NCI-H1930 (cell line): Measurements from ENCODE around the gene ASXL3.

ENCODE experiments used
- DNase-seq, 2 experiments: peaks; one replicate each; lab custom pipeline; 2025; lab: John Stamatoyannopoulos, UW

The ASXL3 gene

DNA sequence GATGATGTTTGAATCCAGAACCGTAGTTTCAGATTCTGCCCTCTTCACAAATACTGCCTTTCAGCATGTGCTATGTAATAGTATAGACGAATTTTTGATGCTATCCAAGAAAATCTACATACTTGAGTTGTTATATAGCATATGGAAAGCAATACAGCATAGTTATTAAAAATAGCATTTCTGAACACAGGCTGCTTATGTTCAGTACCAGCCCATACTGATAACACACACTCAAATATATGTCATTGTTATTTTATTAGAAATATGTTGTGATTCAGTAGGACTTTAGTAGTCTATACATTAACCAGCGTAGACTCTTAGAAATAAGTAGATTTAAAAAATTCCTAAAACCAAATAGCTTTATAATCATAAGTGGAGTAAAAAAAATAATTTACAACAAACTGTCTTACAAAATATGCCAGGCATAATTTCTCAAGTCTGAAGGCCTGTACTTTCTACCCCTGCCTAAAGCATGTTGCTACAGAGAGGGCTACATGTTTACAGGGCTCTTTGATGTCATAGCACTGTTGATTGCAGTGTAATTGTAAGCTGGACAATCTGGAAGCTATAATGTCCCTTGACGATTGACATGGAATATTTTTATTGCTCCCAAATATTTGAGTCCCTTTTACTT is 86.3 kb downstream of the ASXL3 start:
- no peak for DNase-seq

DNA sequence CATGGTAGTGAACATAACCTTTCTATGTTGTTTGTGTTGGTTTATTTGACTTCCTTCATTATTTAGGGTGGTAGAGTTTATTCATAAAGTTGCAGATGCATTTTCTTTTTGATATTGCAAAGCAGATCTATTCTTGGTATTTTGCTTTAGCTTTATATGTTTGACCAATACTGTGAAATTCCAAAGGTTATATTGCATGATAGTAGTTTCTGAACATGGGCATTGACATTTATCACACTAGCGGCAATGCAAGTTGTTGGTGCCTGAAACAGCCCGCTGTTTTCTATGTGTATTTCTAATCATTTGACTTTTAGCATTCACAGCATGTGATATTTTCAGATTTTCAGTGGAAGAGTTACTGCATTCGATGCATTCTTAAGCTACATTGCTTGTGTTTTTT is 87.2 kb downstream of the ASXL3 start:
- no peak for DNase-seq

DNA sequence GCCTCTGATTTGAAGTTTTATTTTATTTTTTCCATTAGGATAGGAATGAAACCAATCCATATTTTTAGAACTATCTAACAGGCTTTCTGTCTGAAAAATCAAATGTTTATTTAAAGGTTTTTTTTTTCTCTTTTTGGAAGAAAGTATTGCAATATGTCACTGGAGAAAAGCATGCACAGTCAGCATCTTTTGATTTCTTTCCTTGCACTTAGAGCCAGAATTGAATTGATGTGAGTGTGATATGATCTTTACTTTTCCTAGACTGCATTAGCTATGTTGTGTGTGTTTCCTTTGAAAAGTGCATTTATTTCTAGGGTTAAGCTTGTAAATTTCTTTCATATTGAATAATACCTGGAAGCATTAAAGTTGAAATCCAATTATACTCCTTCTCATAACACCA is 87.6 kb downstream of the ASXL3 start:
- DNase-seq, result no peak

DNA sequence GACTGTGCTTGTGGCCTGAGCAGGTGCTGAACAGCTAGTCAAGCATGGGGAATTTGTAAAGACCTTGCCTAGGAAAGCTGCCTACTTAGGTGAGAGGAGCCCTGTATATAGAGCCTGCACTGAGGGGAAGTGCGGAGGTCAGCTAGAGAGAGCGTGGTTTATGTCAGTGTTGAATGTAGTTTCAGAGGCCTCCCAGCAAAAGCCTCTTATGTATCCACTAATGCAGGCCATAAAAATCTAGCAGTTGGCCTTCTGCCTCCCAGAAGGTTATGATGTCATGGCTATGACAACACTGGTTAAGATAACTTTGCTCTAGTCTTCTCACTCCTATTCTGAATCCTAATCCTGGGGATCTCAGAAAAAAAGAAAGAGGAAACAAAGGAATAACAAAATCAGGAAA is 88.9 kb downstream of the ASXL3 start:
- no peak for DNase-seq

DNA sequence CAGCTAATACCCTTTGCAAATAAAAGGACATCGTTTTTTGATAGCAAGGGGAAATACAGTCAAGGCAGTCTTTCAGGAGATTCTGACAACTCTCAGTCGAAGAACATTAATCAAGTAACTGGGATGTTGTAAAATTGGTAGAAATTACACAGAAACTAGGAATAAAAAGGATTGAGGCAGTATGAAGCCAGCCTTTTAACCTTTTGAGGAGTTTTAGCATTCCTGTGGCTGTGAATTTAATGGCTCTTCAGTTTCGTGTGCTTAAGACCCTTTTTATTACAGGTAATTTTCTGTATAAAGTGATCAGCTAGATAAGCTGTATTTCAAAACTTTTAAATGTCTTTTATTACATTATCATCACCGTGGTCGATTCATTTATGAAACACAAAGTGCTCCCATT is 91.6 kb downstream of the ASXL3 start:
- DNase-seq, result no peak

DNA sequence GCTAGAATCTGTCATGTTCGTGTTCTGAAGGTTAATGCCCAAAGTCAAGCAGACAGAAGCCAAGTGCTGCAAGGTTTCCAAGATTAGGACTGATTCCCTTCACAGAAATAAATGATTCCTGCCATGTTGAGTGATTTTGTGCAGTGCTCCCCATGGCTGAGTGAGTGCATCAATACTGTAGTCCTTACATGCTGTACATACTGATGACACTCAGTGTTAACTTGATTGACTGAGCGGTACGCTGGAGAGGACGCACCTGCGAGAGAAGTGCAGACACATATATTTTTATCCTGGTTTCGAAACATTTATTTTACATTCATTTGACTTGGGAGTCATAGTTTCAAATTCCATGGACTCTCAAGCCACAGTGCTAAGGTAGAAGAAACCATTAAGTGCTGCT is 92.0 kb downstream of the ASXL3 start:
- no peak for DNase-seq

DNA sequence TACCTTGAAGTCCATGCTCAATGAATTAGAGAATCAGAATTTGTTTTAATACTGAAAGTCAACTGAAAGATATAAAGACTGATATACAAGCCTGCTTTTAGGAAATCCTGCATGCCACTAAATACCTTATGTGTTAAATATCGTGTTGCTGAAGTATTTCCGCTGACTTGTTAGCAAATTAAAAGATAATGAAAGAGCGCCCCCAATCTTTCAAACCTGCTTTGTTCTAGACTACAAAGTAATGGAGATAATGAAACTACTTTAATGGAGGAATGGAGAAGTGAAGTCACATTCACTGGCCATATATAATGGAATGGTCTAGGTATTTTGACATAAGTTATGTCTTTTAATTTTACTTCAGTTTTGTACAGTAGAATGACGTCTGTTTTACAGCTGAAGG is 95.7 kb downstream of the ASXL3 start:
- DNase-seq, result no peak

DNA sequence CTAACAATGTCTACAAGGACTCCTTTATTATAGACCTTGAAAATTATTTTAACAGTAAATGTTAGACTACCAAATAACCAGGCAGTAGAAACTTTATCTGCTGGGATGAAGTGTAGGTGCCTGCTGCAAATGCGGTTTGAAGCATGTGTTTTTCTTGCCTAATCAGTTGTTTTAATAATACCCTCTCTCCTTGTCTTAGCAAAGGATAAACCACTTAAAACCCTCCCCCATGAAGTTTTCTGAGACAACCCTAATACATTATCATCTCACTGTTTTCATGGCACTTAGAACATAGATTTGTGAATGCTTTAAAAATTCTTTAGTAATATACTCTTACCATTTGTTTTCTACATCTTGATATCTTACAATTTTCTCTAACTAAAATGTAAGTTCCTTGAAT is 98.6 kb downstream of the ASXL3 start:
- no peak for DNase-seq

DNA sequence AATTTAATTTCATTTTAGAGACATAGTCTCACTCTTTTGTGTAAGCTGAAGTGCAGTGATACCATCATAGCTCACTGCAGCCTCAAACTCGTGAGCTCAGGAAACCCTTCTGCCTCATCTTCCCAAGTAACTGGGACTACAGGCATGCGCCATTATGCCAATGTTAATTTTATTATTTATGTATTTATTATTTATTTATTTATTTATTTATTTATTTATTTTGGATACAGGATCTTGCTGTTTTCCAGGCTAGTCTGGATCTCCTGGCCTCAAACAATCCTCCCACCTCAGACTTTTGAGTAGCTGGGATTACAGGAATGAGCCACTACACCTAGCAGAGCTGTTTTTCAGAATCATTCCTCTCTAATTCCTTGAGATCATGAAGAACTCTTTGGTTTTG is 99.9 kb downstream of the ASXL3 start:
- DNase-seq, result no peak

DNA sequence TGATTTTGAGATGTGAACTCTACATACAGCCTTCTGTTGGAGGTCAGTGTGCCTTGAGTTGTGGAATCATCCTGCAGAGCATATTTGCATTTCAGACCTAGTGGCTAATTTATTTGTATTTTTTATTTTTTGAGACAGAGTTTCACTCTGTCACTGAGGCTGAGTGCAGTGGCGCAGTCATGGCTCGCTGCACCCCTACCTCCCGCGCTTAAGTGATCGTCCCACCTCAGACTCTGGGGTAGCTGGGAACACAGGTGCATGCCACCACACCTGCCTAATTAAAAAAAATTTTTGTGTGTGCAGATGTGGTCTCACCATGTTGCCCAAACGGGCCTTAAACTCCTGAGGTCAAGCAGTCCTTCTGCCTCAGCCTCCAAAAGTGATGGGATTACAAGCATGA is 104.4 kb downstream of the ASXL3 start:
- no peak for DNase-seq

DNA sequence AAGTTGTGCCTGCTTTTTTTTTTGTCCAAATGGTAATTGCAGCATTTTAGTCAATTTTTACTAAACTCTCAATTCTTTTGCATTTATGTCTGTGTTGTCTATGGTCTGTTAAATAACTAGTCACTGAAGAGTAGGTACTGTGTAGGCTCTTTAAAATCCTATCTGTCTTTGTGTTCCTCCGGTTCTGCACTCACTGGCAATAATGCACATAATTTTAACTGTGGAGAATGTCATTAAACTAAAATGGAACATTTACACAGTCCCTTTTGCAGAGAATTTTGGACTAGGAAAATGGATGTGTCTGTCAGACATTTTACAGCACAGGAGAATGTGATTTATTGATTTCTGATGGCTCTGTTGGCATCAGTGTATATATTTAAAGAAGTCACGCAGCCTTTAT is 116.6 kb downstream of the ASXL3 start:
- DNase-seq, result no peak

DNA sequence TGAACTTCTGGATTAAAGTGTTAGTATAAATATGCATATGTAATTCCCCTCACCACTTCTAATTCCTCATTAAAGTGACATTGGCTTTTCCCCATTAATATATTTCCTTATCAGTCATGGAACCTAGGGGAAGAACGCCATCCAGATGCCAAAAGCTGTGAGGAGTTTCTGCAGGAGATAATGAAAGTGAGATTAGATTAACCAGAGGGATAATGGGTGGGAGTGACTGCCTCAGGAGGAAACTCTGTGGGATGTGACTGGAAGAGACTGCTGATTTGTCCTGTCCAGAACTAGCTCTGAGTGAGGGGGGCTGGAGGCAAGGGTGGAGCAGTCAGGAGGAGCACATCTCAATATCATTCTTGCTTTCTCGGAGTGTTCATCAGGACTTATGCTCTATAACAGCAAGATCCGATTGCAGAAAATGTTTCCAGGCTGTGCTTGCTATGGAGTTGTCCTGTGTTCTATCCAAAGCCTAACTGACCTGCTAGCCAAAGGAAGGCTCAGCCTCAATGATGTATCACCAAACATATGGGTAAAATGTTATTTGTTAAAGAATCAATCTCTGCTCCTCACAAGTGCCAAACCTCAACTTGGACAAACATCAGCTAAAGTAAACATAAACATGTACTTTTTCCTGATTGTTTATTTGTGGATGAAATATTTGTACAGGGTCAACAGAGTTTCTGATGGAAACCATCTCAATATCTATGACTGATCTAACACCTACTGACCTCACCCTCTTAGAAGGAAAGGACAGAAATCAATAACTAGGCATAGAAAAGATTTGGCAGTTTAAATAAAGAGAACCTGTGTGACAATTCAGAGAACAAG is 118.5 kb downstream of the ASXL3 start:
- DNase-seq, result no peak

DNA sequence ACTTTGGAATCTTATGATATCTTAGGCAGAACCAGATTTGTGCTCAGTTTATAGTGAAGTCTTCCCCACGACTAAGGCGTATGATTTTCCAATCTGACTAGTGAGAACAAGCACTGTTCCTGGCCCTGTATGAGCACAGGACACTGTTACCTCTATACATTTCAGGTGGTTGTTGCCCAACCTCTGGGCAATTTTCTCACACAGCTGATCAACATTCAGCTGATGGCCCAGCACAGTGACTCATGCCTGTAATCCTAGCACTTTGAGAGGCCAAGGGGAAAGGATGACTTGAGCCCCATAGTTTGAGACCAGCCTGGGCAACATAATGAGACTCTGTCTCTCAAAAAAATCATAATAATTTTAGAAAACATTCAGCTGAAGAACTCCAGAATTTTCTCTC is 119.5 kb downstream of the ASXL3 start:
- no peak for DNase-seq

DNA sequence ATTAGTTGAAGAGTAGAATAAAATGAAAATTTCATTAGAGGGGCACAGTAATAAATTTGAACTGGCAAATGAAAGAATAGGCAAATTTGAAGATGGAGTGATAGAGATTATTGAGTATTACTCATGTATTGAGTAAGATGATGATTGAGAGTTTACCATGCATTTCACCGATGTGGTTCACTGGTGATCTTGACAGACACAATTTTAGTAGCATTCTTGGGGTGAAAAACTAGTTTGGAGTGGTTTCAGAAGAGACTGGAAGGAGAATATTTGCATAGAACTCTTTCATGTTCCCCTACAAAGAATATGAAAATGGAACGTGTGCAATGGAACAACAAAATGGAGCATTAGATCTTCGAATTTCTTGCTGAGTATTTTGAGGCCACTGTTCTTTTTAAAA is 121.4 kb downstream of the ASXL3 start:
- no peak for DNase-seq

DNA sequence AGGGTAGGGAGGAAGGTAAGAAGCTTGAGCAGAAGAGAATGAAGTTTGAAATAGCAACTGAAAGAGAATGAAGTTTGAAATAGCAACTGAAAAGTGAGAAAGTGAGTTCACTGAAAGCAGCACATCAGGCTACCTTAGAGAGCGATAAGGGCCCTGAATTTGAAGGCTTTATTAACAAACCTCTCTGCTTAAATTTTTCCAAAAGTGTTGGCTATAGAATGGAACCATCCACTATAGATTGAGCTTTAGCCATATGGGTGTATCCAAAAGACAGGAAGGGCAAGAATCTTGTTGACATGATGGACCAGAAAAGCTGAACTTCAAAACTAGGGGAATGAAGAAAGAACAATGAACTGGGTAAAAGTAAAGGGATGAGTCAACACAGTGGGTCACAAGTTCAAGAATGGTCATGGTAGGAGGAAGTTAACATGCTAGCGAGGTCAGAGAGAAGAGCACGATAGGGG is 122.5 kb downstream of the ASXL3 start:
- DNase-seq, result no peak

DNA sequence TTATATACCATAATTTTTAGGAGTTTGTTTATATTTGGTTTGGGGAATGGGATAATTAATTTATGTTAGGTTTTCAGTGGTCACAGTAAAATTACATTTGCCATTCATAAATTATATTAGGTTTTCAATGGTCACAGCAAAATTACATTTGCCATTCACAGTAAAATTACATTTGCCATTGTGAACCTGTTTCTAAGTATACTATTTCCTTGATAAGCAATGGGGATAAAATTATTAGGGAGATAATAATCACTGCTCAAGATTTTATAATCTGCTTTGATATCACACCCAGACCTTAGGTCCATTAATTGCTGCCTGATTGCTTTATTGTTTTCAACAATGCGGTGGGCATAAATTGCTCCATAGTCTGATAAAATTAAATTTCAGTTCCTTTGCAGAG is 124.6 kb downstream of the ASXL3 start:
- no peak for DNase-seq

DNA sequence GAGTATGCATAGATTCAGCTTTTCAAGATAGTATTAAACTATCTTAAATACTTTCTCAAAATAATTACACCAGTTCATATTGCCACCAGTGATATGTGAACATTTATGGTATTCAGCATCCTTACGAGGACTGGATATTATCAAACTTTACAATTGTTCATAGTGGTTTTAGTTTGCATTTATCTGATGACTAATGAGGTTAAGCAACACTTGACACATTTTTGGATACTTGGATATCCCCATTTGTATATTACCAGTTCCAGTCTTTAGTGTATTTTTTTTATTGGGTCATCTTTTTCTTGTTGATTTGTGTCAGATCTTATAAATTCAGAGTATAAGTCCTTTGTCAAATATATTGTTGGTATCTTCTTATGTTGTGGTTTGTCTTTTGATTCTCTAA is 128.4 kb downstream of the ASXL3 start:
- DNase-seq, result no peak

DNA sequence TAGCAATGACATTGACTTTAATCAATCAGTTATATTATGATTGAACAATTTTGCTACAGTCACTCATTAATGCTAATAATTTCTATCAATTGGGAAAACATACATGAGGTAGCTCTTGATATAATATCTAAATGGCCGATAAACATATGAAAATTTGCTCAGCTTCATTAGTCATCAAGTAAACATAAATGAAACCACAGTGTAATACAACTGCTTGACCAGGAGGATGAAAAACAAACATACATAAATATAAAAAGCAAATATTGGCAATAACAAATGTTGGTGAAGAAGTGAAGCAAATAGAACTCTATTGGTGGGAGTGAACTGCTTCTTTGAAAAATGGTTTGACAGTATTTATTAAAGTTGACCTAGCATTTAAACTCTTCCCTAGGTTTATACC is 130.9 kb downstream of the ASXL3 start:
- no peak for DNase-seq

DNA sequence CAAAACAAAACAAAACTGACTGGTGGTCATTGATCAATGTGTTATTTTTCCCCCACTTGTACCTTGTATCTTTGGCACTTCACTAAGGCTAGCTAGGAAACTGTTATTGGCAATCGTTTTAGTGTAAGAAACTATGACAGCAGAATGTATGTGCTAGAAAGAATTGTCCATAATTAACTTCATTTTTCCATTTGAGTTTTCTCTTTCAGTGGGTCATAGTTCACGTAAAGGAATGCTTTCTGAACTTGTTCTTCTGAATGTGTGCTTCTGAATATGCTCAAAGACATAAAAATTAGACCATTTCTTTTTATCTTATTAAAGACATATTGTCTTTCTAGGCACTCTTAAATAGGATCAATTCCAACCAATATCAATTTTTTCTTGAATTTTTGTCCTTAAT is 132.2 kb downstream of the ASXL3 start:
- DNase-seq, result no peak

DNA sequence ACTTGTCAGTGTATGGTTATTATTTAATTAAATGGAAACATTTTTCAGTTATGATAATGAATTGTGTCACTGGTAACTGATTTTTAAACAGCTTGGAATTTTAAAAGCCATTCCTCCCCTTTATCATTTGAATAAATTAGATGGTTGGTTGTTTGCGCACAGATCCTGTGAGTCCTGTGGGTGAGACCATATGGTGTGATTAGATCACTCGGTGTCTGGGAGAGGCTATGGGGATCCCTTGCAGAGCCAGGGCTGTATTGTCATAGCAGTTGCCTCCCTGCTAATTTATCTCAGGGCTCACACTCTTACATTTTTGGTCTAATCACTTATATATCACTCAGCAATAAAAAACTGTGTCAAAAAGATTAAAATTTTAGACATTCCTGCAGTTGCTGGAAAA is 133.5 kb downstream of the ASXL3 start:
- no peak for DNase-seq

DNA sequence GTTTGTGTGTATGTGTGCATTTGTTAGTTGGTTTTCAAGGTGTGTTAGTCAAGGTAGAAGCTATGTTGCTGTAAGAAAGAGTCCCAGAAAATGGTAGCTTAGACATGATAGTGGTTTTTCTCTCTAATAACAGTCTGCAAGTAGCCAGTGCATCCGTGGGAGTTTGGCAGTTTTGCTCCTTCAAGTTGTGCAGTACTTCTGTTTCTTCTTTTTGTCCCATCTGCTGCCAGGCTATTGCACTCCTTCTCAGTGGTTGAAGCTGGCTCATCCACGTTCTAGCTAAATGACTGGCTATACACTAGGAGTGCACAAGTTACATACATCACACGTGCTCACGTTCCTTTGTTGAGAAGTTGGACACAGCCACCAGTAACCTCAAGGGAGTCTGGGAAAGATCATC is 134.7 kb downstream of the ASXL3 start:
- DNase-seq, result no peak

DNA sequence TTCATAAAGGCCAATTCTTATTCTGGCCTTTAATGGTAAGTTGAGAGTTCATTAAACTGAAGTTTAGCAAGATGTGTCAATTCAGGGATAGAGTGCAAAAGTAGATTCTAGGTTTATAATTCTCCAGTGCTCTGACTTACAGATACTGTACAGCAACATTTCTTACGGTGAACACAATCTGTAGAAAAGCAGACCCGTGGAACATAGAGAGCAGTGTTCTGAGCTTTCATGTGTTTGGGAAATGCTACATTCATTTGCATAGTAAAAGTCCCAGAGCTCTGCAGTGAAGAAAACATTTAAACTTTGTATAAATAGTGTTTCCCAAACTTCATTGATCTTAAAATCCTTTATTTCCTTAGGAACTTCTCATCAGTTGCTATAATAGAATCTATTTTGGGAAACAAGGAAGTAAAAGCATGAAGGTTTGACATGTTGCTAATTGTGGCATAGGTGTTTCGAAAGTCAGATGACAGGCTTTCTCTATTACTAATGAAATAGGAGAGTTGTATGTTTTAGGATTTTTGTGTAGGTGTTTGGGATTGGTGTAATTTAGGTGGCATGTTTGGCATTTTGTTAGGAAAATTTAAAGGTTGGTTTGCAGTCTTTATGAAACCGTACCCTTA is 138.2 kb downstream of the ASXL3 start:
- DNase-seq, result no peak

DNA sequence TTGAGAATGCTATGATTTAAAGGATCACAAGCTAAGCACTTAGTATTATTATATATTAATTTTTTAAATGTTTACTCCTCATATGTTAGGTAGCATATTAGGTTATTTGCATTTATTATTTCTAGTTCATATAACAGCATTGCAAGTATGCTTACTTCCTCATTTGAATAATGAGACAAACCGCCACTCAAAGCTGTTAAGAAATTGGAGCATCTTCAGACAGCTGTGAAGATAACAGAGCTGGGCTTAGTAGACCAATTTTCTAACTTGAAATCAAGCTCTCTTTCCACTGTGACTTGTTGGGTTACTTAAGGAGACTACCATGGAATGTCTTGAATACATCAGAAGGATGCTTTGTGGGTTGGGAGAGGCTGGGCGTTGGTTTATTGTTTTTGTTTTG is 139.3 kb downstream of the ASXL3 start:
- DNase-seq, result no peak
